ENCODE measurements around the gene ATRNL1. TPM values are rescaled to one million over a fixed set of nuclear protein-coding genes. Genes with fewer than 3 reads are reported as not detected.

The ATRNL1 gene
- total RNA-seq, 4 donors from 2014 or later: 0.93 to 19.0 (median 8.7) TPM

DNA sequence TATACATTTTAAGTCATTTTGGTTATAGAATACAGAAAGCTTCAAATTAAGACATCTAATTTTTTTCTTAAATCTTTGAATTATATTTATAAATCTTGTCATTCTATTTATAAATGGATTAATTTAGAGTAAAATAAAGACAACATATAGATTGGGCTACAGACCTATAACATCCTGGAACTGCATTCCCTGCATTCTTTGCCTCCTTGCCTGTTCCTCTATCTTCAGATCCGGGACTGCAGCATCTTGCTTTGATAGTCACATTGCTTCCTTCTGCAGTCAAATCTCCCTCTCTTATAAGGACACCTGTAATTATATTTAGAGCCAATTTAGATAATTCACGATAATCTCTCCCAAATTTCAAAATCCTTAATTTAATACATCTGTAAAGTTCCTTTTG is 64.2 kb downstream of the ATRNL1 start:
- TF ChIP-seq EP300 (IDR thresholded peaks at IDR 0.05) (no peak), POLR2AphosphoS5 (IDR thresholded peaks at IDR 0.05) (no peak)
- H3K27me3 ChIP-seq: no peaks in the 10 kb centered on the region
- no peaks in the 10 kb centered on the region for H3K36me3 ChIP-seq
- H3K27ac ChIP-seq: no peak overlapping the region
- 42 to 85% methylated on average over 2 of the region's 2 CpGs for WGBS, 2 donors (ENCODE audit: low coverage in 1 of 2)
- H3K4me3 ChIP-seq: no peak overlapping the region
- H3K9me3 ChIP-seq: no peaks in the 10 kb centered on the region
- ATAC-seq: no peak
- no peaks in the 10 kb centered on the region for H3K4me1 ChIP-seq

DNA sequence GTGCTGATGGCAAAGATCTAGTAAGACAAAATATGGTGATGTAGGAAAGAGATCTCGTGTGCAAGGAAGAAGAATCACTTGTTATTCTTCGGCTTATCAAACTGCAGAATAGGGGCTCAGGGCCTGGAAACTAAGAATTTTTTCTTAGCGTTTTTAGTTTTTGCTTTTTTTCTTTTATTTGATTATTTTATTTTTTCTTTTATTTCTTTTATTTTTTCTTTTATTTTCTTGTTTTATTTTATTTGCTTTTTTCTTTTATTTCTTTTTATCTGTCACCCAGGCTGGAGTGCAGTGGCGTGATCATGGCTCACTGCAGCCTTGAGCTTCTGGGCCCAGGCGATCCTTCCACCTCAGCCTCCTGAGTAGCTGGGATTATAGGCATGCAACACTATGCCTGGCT is 70.0 kb downstream of the ATRNL1 start:
- Histone ChIP-seq H3K27ac (no peak overlapping the region), H3K27me3 (no peaks in the 10 kb centered on the region), H3K9me3 (no peaks in the 10 kb centered on the region), H3K36me3 (no peaks in the 10 kb centered on the region), H3K4me3 (no peak overlapping the region), H3K4me1 (no peaks in the 10 kb centered on the region)
- TF ChIP-seq EP300 (IDR thresholded peaks at IDR 0.05) (no peak), POLR2AphosphoS5 (IDR thresholded peaks at IDR 0.05) (no peak), POLR2A (IDR thresholded peaks at IDR 0.05) (no peak)
- TF ChIP-seq, protein P1, sequence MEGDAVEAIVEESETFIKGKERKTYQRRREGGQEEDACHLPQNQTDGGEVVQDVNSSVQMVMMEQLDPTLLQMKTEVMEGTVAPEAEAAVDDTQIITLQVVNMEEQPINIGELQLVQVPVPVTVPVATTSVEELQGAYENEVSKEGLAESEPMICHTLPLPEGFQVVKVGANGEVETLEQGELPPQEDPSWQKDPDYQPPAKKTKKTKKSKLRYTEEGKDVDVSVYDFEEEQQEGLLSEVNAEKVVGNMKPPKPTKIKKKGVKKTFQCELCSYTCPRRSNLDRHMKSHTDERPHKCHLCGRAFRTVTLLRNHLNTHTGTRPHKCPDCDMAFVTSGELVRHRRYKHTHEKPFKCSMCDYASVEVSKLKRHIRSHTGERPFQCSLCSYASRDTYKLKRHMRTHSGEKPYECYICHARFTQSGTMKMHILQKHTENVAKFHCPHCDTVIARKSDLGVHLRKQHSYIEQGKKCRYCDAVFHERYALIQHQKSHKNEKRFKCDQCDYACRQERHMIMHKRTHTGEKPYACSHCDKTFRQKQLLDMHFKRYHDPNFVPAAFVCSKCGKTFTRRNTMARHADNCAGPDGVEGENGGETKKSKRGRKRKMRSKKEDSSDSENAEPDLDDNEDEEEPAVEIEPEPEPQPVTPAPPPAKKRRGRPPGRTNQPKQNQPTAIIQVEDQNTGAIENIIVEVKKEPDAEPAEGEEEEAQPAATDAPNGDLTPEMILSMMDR (IDR thresholded peaks at IDR 0.05): no peak
- 94 to 95% methylated on average over 4 to 5 of the region's 5 CpGs for WGBS, 2 donors (ENCODE audit: low coverage in 1 of 2)
- ATAC-seq: no peak

DNA sequence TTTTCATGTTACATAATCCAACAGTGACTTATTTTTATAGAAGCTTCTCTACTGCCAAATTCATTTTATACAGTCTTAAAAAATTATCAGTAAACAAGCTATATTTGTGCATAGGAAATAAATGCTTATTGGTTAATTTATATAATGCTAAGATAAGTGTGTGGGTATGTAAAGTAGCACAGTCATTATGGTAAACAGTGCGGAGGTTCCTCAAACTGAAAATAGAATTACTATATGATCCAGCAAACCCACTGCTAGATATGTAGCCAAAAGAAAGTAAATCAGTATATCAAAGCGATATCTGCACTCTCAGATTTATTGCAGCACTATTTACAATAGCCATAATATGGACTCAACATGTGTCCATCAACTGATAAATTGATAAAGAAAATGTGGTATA is 71.1 kb downstream of the ATRNL1 start:
- Histone ChIP-seq H3K36me3 (no peaks in the 10 kb centered on the region), H3K9me3 (no peaks in the 10 kb centered on the region), H3K27ac (no peak overlapping the region), H3K4me1 (no peaks in the 10 kb centered on the region), H3K27me3 (no peaks in the 10 kb centered on the region), H3K4me3 (no peak overlapping the region)
- TF ChIP-seq EP300 (IDR thresholded peaks at IDR 0.05) (no peak), POLR2A (IDR thresholded peaks at IDR 0.05) (no peak), POLR2AphosphoS5 (IDR thresholded peaks at IDR 0.05) (no peak)
- TF ChIP-seq, protein P1 (IDR thresholded peaks at IDR 0.05): no peak
- WGBS, 2 donors (ENCODE audit: low coverage in 1 of 2): 70 to 73% methylated on average over 2 of the region's 2 CpGs
- no peak for ATAC-seq

DNA sequence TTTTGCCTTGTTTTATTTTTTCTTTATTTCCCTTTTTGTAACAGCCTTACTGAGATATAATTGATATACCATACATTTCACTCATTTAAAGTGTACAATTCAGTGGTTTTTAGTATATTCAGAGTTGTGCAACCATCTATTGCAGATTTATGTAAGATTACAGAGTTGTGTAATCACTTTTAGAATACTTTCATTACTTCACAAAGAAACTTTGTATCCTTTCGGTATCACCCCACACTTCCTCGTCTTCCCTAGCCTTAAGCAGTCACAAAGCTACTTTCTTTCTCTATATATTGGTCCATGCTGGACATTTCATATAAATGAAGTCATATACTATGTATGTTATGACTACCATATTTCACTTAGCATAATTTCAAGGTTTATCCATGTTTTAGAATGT is 74.6 kb downstream of the ATRNL1 start:
- Histone ChIP-seq H3K4me1 (no peaks in the 10 kb centered on the region), H3K36me3 (no peaks in the 10 kb centered on the region), H3K27ac (no peak overlapping the region), H3K9me3 (no peaks in the 10 kb centered on the region), H3K27me3 (no peaks in the 10 kb centered on the region), H3K4me3 (no peak overlapping the region)
- TF ChIP-seq EP300 (IDR thresholded peaks at IDR 0.05) (no peak), POLR2AphosphoS5 (IDR thresholded peaks at IDR 0.05) (no peak), POLR2A (IDR thresholded peaks at IDR 0.05) (no peak)
- TF ChIP-seq, protein P1 (IDR thresholded peaks at IDR 0.05): no peak
- no peak for ATAC-seq
- 57 to 100% methylated on average over 2 of the region's 2 CpGs for WGBS, 2 donors (ENCODE audit: low coverage in 1 of 2)

DNA sequence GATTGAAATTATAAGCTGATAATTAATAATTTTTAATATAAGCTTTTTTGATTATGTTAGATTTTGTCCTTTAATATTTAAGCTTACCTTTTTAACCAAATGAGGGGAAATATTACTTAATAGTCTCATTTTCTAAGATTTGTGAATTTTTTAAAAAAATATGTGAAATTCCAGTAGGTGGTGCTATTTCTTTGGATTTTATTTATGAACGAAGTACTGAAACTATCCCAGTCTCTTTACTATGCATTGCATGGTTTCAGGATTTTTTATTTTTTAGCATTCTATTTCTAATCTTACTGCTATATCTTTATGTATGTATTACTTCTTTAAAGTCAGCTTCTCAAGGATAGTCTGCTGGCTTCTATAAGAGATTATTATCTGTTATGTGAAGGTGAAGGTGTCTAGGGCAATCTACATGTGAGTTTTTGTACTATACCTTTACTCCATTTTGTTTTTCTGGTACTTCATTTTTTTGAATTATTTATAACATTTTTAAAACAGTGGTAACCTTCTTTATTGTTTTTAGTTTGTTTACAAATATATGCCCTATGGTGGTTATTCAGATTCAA is 78.3 kb downstream of the ATRNL1 start:
- no peaks in the 10 kb centered on the region for H3K9me3 ChIP-seq
- ATAC-seq: no peak
- H3K4me3 ChIP-seq: no peak overlapping the region
- H3K27me3 ChIP-seq: no peaks in the 10 kb centered on the region
- no peak overlapping the region for H3K27ac ChIP-seq
- TF ChIP-seq EP300 (IDR thresholded peaks at IDR 0.05) (no peak), POLR2AphosphoS5 (IDR thresholded peaks at IDR 0.05) (no peak), POLR2A (IDR thresholded peaks at IDR 0.05) (no peak)
- TF ChIP-seq, protein P1 (IDR thresholded peaks at IDR 0.05): peak in 2 of 4 experiments; percentile 10 to 41
- H3K36me3 ChIP-seq: no peaks in the 10 kb centered on the region
- H3K4me1 ChIP-seq: no peaks in the 10 kb centered on the region
- WGBS, 2 donors (ENCODE audit: low coverage in 1 of 2): 0 to 15% methylated on average over 1 of the region's 1 CpG
